GM18861 (cell line): ENCODE measurements around the gene CRHBP.

Source experiments
- ATAC-seq: cut with Tn5 transposase; IDR thresholded peaks from one replicate; pipeline ENCODE4 v1.9.1; 2021; ENCODE audit not compliant: unreplicated experiment

The CRHBP gene

GRCh38 chr5:77012601-77013000 is 59.8 kb downstream of the CRHBP start:
- ATAC-seq, result no peak

- no peak for ATAC-seq
These were observed 63.2 kb downstream of the CRHBP start for GRCh38 chr5:77015938-77016569.

- ATAC-seq, result no peak
These were observed 64.1 kb downstream of the CRHBP start for GRCh38 chr5:77016962-77017361.

- ATAC-seq, result no peak
These were observed 64.8 kb downstream of the CRHBP start for GRCh38 chr5:77017668-77018067.
